SH-SY5Y (cell line): ENCODE measurements around the gene CAPSL.

ENCODE experiments used
- GATA2 ChIP-seq: IDR thresholded peaks from 2 replicates; pipeline ENCODE4 v1.6.1; 2011; ENCODE audit warnings: mild to moderate bottlenecking, low read depth, low read length
- GATA3 ChIP-seq: IDR thresholded peaks from 2 replicates; pipeline ENCODE4 v1.6.1; 2011; ENCODE audit warnings: low read depth, mild to moderate bottlenecking, low read length, moderate library complexity

DNA sequence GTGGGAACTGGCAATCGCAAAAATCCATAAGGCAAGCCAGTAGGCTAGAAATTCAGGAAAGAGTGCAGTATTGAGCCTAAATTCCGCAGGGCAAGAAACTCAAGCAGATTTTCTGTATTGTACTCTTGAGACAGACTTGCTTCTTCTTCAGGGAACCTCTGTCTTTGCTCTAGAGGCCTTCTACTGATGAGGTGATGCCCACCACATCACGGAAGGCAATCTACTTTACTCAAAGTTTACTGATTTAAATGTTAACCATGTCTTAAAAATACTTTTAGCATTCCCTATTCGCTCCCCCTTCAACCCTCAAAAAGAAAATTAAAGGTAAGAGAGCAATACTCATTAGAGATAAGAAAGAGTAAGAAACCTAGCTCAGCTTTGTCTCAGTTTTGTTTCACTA lies 70.4 kb downstream of the CAPSL start:
- no peak for TF ChIP-seq GATA3
- TF ChIP-seq GATA2: no peak
